Smooth muscle cell (in vitro differentiated cells): ENCODE results near the gene FRYL. TPM values are rescaled to one million over a fixed set of nuclear protein-coding genes. Genes with fewer than 3 reads are reported as not detected.
"Not testable (repeated sequence)": the region's sequence is repeated elsewhere in the genome, so short reads cannot be mapped to it uniquely, and the experiment has no call there.

Source experiments
- DNase-seq: peaks from one replicate; lab custom pipeline; 2025; ENCODE audit not compliant: unreplicated experiment; lab: John Stamatoyannopoulos, UW
- H2AFZ ChIP-seq: fragments of 200-600 bp; sonication (generic); 2 replicates; pipeline ENCODE4 v1.6.0; 2016; ENCODE audit warnings: antibody characterized with exemption, low read depth, mild to moderate bottlenecking
- H3F3A ChIP-seq: fragments of 200-600 bp; sonication (generic); 2 replicates; pipeline ENCODE4 v1.6.0; 2017; ENCODE audit warnings: antibody characterized with exemption, low read depth
- H3K27ac ChIP-seq: fragments of 200-600 bp; sonication (generic); 2 replicates; pipeline ENCODE4 v1.5.1; 2016; ENCODE audit warnings: low read depth, mild to moderate bottlenecking
- H3K27me3 ChIP-seq: fragments of 200-600 bp; sonication (generic); 2 replicates; pipeline ENCODE4 v1.6.1; 2016; ENCODE audit warnings: low read depth, mild to moderate bottlenecking
- H3K36me3 ChIP-seq: fragments of 200-600 bp; sonication (generic); 2 replicates; pipeline ENCODE4 v1.5.1; 2016; ENCODE audit warnings: low read depth
- H3K4me1 ChIP-seq: fragments of 200-600 bp; sonication (generic); 2 replicates; pipeline ENCODE4 v1.5.1; 2016; ENCODE audit warnings: low read depth
- H3K4me2 ChIP-seq: fragments of 200-600 bp; sonication (generic); 2 replicates; pipeline ENCODE4 v1.6.0; 2016; ENCODE audit warnings: mild to moderate bottlenecking
- H3K4me3 ChIP-seq: fragments of 200-600 bp; sonication (generic); 2 replicates; pipeline ENCODE4 v1.5.1; 2016; ENCODE audit warnings: mild to moderate bottlenecking
- H3K79me2 ChIP-seq: fragments of 200-600 bp; sonication (generic); 2 replicates; pipeline ENCODE4 v1.6.0; 2016; ENCODE audit warnings: low read depth, mild to moderate bottlenecking
- H3K9ac ChIP-seq: fragments of 200-600 bp; sonication (generic); 2 replicates; pipeline ENCODE4 v1.6.0; 2016; ENCODE audit warnings: low read depth
- H3K9me3 ChIP-seq: fragments of 200-600 bp; sonication (generic); replicated peaks from 2 replicates; pipeline ENCODE4 v1.5.1; 2016; ENCODE audit warnings: low read depth
- H4K20me1 ChIP-seq: fragments of 200-600 bp; sonication (generic); 2 replicates; pipeline ENCODE4 v1.6.0; 2016; ENCODE audit warnings: low read depth
- CTCF ChIP-seq: fragments of 200-600 bp; sonication (generic); IDR thresholded peaks from 2 replicates; pipeline ENCODE4 v1.5.1; 2017; ENCODE audit warnings: borderline replicate concordance, mild to moderate bottlenecking, antibody characterized with exemption; ENCODE audit not compliant: insufficient read depth, poor library complexity, severe bottlenecking
- WGBS: methylation state at CpG from one replicate; pipeline ENCODE4 v1.1.7; 2016; ENCODE audit warnings: low lambda C conversion rate; 5-methylcytosine and 5-hydroxymethylcytosine counted together
- polyA plus RNA-seq: library from polyadenylated mRNA; unstranded; fragments of >200 nt; fragmentation: Nextera tagmentation; extraction: Ambion mirVana; gene quantifications from 2 replicates; pipeline ENCODE4 v1.2.1, GENCODE V29; 2016
- total RNA-seq: library from RNA; depleted of rRNA; stranded (reverse); fragments of >200 nt; gene quantifications from 2 replicates; pipeline ENCODE4 v1.2.3, GENCODE V29; 2014

FRYL gene
- total and polyA plus RNA-seq, 2 experiments from 2014 or later = 14.9 to 56.6 TPM

- no peak overlapping the region for H3K9ac ChIP-seq
- H3K27me3 ChIP-seq = no peaks in the 10 kb centered on the region
- H3K4me3 ChIP-seq = no peak overlapping the region
- H3K9me3 ChIP-seq = no peaks in the 10 kb centered on the region
- H3K79me2 ChIP-seq = peaks cover 95% of the 10 kb centered on the region
- H3K36me3 ChIP-seq = no peaks in the 10 kb centered on the region
- H3K27ac ChIP-seq = peak overlapping the region; percentile 25
- no peak for DNase-seq
- peaks cover 60% of the 10 kb centered on the region for H4K20me1 ChIP-seq
- H2AFZ ChIP-seq = no peak overlapping the region
- no peaks in the 10 kb centered on the region for H3F3A ChIP-seq
- no peak overlapping the region for H3K4me2 ChIP-seq
- 65% methylated on average over 5 of the region's 5 CpGs for WGBS
- no peak for TF ChIP-seq CTCF
- H3K4me1 ChIP-seq = peaks cover 7% of the 10 kb centered on the region
Observed at GRCh38 chr4:48722509-48723446, 57.3 kb downstream of the FRYL start.

GRCh38 chr4:48720459-48720858 is 59.6 kb downstream of the FRYL start:
- TF ChIP-seq CTCF = no peak
- Histone ChIP-seq H3K4me1 (no peaks in the 10 kb centered on the region), H3K79me2 (peaks cover 89% of the 10 kb centered on the region), H4K20me1 (peaks cover 37% of the 10 kb centered on the region), H2AFZ (no peak overlapping the region), H3K27me3 (no peaks in the 10 kb centered on the region), H3K4me2 (no peak overlapping the region), H3K9ac (no peak overlapping the region), H3K36me3 (no peaks in the 10 kb centered on the region), H3K9me3 (no peaks in the 10 kb centered on the region), H3K4me3 (no peak overlapping the region), H3K27ac (no peak overlapping the region), H3F3A (no peaks in the 10 kb centered on the region)
- DNase-seq = no peak
- WGBS = 100% methylated on average over 2 of the region's 2 CpGs

GRCh38 chr4:48718818-48719465 is 61.1 kb downstream of the FRYL start:
- Histone ChIP-seq H3K79me2 (peaks cover 74% of the 10 kb centered on the region), H3K36me3 (no peaks in the 10 kb centered on the region), H3K9me3 (no peaks in the 10 kb centered on the region), H3F3A (no peaks in the 10 kb centered on the region), H3K27ac (no peak overlapping the region), H3K27me3 (no peaks in the 10 kb centered on the region), H3K4me3 (no peak overlapping the region), H3K4me1 (no peaks in the 10 kb centered on the region), H4K20me1 (peaks cover 23% of the 10 kb centered on the region), H2AFZ (no peak overlapping the region), H3K9ac (no peak overlapping the region), H3K4me2 (no peak overlapping the region)
- no peak for TF ChIP-seq CTCF
- DNase-seq = no peak
- 94% methylated on average over 5 of the region's 5 CpGs for WGBS

- H3K9ac ChIP-seq, H2AFZ ChIP-seq, DNase-seq, H3K27me3 ChIP-seq, H3K4me2 ChIP-seq, H3F3A ChIP-seq, H3K36me3 ChIP-seq, H3K4me3 ChIP-seq, H3K9me3 ChIP-seq, H3K27ac ChIP-seq, H3K4me1 ChIP-seq: not testable (repeated sequence)
- H4K20me1 ChIP-seq = peaks cover 13% of the 10 kb centered on the region
- H3K79me2 ChIP-seq = peaks cover 52% of the 10 kb centered on the region
- 96% methylated on average over 4 of the region's 5 CpGs for WGBS
Observed at GRCh38 chr4:48716285-48716684, 63.8 kb downstream of the FRYL start.
